Thoracic aorta endothelial cell (primary cell): Measurements from ENCODE around the gene NELL1. TPM values are rescaled to one million over a fixed set of nuclear protein-coding genes. Genes with fewer than 3 reads are reported as not detected.

Experiments used
- small RNA-seq: library from RNA; depleted of rRNA; stranded (forward); fragments of <200 nt; gene quantifications from one replicate; pipeline ENCODE3, GENCODE V24; 2012
- total RNA-seq: library from RNA; depleted of rRNA; stranded (reverse); fragments of >200 nt; gene quantifications from 2 replicates; pipeline ENCODE4 v1.2.3, GENCODE V29; 2012

Gene NELL1
- total RNA-seq: not detected in 2 replicates

DNA sequence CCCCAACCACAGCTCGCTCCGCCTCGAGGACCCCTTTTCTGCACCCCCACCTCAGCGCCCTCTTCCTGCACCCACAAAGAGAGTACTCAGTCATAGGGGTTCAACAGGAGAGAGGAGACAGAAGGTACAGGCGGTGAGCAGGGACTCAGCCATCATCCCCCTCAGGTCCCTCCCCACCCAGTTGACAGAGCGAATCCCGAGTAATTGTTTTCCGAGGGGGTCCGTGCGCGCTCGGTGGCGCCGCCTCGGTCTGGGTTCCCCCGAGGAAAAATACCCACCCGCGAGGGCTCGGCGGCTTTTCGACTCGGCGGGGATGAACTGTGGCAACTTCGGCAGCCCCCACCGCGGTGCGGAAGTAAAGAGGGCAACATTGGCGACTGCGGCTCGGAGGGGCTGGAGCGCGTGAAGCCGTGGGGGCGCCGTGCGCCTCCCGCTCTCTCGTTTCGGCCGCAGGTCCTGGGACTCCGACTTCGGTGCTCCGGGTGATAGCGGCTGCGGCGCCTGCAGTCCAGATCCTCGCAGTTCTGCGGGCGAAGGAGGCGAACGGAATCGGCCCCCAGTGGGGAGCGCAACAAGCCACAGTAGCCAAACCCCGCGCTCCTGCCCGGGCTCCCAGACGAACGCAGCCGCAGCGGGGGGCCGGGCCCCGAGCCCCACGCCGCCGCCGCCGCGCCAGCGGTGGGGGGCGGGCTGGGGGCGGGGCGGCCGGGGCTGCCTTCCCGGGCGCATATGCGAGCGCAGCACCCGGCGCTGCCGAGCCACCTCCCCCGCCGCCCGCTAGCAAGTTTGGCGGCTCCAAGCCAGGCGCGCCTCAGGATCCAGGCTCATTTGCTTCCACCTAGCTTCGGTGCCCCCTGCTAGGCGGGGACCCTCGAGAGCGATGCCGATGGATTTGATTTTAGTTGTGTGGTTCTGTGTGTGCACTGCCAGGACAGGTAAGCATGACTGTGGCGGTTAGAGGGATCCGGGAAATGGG lies at the start of gene NELL1:
NELL1 (plus strand) TSS at position 743 of the 976 bp plus-strand sequence.

Small RNAs within 50 kb of the gene (small RNA-seq; reads per million reads assigned to genes)
- gene RNA5SP336 (66.8 reads per million, percentile 98 among the genes with 10 or more reads in this experiment), gene RNA5SP337 (0.56 reads per million)

Other genes with a start within 250 kb of the NELL1 start
- gene SLC6A5, start 70.0 kb upstream of the NELL1 start, total RNA-seq: not detected in 2 replicates